NCI-H2171 (cell line): ENCODE measurements around the gene DPH3.
A peak's percentile ranks its signal among the peaks of the same experiment; 100 is the strongest.

Experiments used
- DNase-seq: peaks from one replicate; lab custom pipeline; 2025; lab: John Stamatoyannopoulos, UW

Gene DPH3

GRCh38 chr3:16290827-16291196 lies 26.1 kb upstream of the DPH3 start:
- no peak for DNase-seq

DNA sequence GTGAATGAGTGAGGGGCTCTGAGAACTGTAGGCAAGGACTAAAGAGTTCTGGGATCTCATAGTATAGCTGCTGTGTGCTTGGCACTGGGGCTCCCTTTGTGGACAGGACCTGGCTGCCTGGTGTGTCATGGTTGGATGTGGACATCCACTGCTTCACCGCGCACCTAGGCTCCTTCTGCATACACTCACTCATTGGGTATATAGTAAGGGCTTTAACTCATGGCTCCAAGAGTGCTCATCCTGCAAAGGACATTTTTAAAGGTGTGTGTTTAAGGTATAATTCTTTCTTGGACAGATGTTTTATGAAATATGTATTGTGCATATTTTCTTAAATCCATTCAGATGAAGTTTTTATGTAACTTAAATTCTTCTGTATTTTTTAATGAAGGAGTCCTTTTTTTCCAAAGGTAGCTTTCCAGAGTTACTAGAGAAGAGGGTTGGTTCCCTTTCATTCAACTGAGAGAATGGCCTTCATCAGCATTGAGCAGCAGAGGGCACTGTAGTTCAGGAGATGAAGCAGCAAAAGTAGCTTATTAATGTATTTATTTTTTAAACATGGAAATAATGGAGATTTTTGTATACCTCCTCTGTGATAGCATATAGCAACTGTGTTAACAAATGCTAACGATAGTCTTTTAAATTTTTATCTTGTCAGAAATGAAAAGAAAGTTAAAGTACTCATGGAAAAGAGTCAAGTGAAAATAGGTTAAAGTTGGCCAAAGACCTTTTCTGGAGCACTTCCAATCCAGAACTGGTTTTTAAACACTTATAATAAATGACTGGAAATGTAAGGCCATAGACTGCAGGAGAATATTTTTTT lies 25.5 kb upstream of the DPH3 start:
- DNase-seq, result peak; percentile 11

DNA sequence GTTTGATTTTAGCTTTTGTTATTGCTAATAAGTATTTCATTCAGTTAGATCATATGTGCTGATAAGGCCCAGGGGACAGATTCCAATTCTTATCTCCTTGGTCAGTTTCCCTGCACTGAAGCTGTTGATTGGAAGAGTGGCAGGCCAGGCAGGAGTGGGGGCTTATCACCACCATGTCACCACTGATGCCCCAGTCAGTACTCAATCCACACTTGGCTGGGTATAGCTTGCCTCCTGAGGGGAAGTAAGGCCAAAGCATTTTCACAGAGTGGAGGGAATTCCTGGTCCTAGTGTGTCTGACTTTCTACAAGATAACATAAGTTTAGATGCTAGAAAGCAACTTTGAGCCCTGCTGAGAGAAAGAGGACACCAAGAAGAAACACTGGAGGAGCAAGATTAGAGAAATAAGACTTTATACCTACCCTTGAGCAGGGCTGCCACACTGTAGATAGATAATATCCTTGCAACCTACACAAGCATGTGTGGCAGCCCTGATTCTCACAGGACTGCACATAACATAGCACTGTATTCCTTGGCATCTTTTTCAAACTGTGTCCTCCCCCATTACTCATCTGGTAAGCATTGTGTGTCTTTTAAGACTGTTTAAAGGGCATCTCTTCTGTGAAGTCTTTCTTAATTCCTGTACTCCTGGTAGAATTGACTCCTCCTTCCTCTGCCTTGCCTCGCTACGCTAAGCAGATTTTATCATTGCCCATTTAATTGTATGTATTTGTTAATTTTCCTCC lies 24.6 kb upstream of the DPH3 start:
- no peak for DNase-seq

DNA sequence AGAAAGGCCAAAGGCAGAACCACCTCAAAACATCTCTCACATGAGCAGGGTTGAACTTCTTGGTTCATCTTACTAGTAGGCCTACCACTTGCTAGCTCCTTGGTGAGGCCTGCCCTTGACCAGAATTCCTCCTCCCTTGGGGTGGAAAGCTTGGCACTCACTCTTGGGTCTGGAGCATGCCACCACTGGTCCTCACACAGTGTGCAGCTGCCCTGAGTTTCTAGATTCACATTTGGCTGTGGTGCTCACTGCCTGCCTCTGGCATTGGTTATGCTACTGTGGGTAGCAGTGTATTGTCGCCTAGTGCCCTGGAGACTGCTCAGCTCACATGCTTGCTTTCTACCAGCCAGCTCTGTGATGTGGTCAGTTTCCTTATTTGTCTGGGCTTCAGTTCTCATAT lies 23.9 kb upstream of the DPH3 start:
- DNase-seq, result no peak

- no peak for DNase-seq
Measured at GRCh38 chr3:16286751-16287543, 22.2 kb upstream of the DPH3 start.

- no peak for DNase-seq
Measured at GRCh38 chr3:16286161-16286560, 21.4 kb upstream of the DPH3 start.

- no peak for DNase-seq
Measured at GRCh38 chr3:16284633-16285032, 19.9 kb upstream of the DPH3 start.

DNA sequence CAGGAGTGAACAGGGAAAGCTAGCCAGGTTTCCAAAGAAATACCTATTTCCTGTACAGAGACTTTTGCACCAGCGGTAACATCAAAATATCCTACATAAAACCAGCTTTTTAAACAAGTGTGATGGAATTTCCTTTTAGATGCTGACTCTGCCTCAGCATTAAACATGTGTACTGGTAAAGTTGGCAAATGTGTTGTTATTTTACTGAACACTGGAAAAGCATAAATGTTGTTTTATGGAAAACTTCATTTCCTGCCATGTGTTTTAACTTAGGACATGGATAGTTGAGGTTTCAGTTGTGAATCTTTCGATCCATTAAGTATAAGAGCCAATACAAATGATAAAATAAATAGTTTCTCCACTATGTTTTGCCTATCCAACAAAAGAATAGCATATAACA lies 15.9 kb upstream of the DPH3 start:
- DNase-seq, result no peak

DNA sequence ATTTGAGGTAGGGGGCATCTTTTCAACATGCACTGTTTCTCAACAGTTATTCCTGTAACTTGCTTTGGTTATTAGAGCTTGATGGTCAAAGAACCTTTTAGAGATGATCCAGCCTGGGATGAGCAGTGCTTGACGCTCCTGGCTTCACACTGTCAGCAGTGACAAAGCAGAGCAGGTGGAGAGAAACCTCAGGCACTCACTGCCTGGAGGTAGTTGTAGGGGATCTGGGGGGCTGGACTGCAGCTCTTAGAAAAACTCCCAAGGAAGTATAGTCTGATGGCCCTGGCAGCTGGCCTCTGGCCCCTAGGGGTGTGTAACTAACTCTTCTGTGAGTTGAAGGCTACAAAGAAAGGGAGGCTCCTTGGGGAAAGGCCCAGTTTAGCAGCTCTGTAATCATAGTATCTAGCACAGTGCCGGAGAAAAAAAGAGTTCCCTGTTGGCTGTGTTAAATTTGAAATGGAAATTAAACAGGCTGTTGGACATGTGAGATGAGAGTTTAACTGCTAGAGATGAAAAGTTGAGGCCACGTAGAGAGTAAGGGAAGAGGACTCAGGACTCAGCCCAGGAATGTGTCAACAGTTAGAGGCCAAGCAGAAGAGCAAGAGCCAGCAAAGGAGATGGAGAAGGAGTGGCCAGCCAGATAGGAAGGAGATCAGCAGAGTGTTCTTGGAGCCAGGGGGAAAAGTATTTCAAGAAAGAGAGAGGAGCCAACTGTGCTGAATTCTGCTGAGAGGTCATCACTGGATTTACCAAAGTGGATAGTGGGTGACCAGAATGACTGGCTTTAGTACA lies 14.5 kb upstream of the DPH3 start:
- DNase-seq, result no peak

- no peak for DNase-seq
Measured at GRCh38 chr3:16277471-16277870, 12.7 kb upstream of the DPH3 start.

GRCh38 chr3:16273867-16274266 lies 9.1 kb upstream of the DPH3 start:
- no peak for DNase-seq

DNA sequence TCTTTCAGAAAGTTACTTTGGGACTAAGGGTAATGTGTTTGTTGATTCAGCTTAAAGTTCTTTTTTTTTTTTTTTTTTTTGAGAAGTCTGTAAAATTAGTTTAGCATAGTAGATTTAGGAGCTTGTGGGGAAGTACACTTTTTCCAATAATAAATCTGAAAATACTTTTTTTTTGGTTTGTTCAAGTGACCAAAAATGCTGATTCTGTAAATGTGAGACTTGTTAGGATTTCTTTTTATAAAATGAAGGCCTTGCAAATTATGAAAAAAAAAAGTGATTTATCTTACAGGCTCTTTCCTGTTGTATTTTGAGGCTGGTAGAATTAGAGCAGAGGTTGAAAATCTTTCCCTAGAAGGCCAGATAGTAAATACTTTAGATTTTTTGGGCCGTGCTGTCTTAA lies 7.8 kb upstream of the DPH3 start:
- DNase-seq, result no peak

DNA sequence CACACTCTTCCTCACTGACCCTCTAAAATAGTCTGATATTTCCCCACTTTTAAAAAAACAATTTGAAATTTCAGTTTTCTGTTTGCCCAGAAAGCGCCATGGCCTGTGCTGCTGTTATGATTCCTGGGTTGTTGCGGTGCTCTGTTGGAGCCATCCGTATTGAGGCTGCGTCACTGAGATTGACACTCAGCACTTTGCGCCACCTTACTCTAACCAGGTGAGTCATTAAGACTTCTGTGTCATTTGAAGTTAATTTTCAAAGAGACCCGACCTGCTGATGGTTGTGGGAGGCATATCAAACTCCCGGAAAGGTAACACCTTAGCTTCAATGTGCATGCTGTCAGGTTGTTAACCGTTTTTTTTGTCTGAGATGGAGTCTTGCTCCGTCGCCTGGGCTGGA lies 6.1 kb upstream of the DPH3 start:
- no peak for DNase-seq

DNA sequence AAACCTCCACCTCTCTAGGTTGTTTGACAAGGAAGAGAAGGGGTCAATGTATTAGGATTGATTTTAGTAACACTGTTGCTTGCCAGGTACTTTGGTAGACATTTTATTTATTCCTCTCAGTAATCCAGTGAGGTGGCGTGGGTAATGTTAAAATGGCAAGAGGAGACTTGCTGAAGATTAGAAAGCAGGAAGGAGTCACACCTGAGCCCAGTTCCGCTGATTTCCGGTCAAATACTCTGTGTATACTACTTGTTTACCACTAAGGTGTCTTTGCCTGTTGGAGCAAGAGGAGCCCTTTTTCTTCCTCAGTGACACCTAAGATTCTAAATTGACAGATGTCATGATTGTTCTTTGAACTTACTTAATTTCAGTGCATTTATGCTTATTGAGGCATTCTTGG lies 2.0 kb upstream of the DPH3 start:
- no peak for DNase-seq

DNA sequence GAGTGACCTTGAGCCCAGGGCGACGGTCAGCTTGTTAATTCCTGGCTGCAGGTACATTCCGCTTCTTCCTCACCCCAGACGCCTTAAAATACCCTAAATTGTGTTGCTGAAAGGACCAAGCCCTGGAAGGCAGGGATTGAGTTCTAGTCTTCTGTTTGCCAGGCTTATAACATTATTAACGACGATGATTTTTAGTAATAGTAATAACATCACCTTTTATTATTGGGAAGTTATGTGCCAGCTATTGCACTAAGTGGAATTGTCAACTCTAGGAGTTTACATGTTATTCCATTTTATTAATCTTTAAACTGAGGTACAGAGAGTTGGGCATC lies 678 bp upstream of the DPH3 start:
- no peak for DNase-seq

- DNase-seq, result no peak
Measured at GRCh38 chr3:16264174-16264707, 502 bp downstream of the DPH3 start.

DNA sequence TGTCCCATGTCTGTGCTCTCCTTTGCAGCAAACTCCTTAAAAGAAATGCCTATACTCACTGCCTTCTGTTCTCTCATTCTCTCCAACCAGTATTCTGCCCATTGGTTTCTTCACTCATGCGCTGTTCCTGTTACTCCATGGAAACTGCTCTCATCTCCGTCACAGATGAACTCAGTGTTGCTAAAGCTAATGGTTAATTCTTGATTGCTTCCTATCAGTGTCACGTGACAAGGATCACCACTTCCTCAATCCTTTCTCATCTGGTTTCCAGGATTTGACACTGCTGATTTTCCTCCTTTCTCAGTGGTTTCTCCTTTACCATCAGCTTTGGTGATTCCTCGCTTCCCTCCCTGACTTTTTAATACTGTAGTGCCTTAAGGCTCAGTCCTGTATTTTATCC lies 2.6 kb downstream of the DPH3 start:
- DNase-seq, result no peak

DNA sequence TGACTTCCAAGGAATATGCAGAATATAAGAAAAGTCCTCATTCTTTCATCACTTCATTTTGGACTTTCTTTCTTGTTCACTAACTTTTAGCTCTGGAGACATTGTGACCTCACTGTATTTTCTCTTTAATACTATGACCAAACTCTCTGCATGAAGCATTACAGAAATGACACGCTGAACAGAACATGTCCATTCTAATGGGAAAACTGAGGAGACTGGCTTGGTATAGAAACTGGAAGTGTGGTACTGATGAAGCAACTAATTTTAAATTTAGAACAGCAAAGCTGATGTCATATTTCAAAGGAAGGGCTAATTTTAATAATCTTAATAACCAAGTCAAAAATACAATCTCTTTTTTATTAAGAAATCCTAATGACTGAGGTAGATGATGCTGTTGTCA lies 4.7 kb downstream of the DPH3 start:
- DNase-seq, result no peak

GRCh38 chr3:16258866-16259265 lies 5.9 kb downstream of the DPH3 start:
- DNase-seq, result no peak

GRCh38 chr3:16258177-16258576 lies 6.6 kb downstream of the DPH3 start:
- no peak for DNase-seq

DNA sequence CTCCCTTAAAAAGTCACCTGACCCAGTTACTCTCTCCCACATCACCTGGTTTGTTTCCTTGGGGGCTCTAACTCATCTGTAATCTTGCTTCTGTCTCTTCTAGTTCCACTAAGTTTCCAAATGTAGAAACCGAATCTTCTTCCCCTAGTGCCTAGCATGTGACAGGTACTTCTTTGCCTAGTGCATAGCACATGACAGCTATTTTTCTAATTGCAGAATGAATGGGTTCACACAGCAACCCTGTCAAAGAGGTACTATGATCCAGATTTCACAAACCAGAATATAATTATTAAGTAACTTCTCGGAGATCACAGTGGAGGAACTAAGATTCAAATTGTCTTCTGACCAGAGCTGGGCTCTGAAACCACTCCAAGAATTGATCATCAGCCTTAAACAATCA lies 7.4 kb downstream of the DPH3 start:
- no peak for DNase-seq

DNA sequence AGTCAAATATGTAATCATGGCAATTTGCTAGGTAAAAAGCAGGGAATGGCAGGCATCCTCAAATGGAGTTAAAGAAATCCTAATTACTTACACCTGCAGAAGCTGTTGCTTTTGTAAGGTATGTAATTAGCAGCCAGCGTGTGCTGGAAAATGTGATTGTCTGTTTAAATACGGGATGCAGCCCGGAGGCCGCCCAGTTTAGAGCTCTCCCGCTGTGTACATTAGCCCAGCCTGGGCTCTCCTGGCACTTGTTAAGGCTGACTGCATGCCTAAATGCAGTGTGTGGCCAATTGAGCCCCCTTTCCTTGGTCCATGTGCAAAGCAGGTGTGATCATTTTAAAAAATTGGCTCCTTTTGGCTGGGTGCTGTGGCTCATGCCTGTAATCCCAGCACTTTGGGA lies 9.0 kb downstream of the DPH3 start:
- no peak for DNase-seq
